PFSK-1 (cell line): Measurements from ENCODE around the gene ACTR10. TPM values are rescaled to one million over a fixed set of nuclear protein-coding genes. Genes with fewer than 3 reads are reported as not detected.
A peak's percentile ranks its signal among the peaks of the same experiment; 100 is the strongest.

Experiments used
- FOXP2 ChIP-seq: optimal IDR thresholded peaks from 2 replicates; pipeline ENCODE3; 2011; ENCODE audit warnings: borderline replicate concordance, control low read depth, inconsistent platforms; ENCODE audit not compliant: insufficient read depth; ENCODE audit errors: extremely low read length, extremely low read depth
- POLR2AphosphoS5 ChIP-seq: IDR thresholded peaks from 2 replicates; pipeline ENCODE4 v1.6.1; 2012; ENCODE audit warnings: low read depth, mild to moderate bottlenecking, control low read depth, low read length, moderate library complexity
- REST ChIP-seq, 2 experiments: IDR thresholded peaks; 2 replicates each; pipeline versions ENCODE4 v1.6.1 to v1.8.0; 2011 to 2012; ENCODE audit warnings: low read depth in 2 of 2, low read length in 2 of 2, control low read depth in 1 of 2, inconsistent platforms in 1 of 2, mild to moderate bottlenecking in 1 of 2, moderate library complexity in 1 of 2; ENCODE audit not compliant: insufficient read depth in 1 of 2
- SIN3A ChIP-seq: IDR thresholded peaks from 2 replicates; pipeline ENCODE4 v1.6.1; 2012; ENCODE audit warnings: mild to moderate bottlenecking, low read length, moderate library complexity, borderline replicate concordance; ENCODE audit not compliant: insufficient read depth
- TAF1 ChIP-seq: IDR thresholded peaks from 2 replicates; pipeline ENCODE4 v1.6.1; 2012; ENCODE audit warnings: low read length, control low read depth, borderline replicate concordance; ENCODE audit not compliant: insufficient read depth
- polyA plus RNA-seq: library from polyadenylated mRNA; unstranded; fragments of >200 nt; gene quantifications from one replicate; pipeline ENCODE4 v1.2.1, GENCODE V29; 2012; ENCODE audit warnings: low read depth, missing spikeins; ENCODE audit not compliant: insufficient read length

ACTR10 gene
- 15.1 TPM for polyA plus RNA-seq

GRCh38 chr14:58199726-58200479 lies at the start of gene ACTR10:
Gene ACTR10 (plus strand): TSS chr14:58200149. CDS start chr14:58200218, 69 bp downstream.
- TF ChIP-seq FOXP2 = peak; percentile 72
- TF ChIP-seq SIN3A = no peak
- TF ChIP-seq TAF1 = no peak
- peak; percentile 68 for TF ChIP-seq POLR2AphosphoS5
- TF ChIP-seq REST (IDR thresholded peaks at IDR 0.05; ENCODE audit: insufficient read depth in 1 of 2, low read depth in 2 of 2, low read length in 2 of 2) = no peak

GRCh38 chr14:58150243-58150805 lies 49.6 kb upstream of the ACTR10 start:
- TF ChIP-seq SIN3A (no peak), TAF1 (no peak), POLR2AphosphoS5 (no peak), FOXP2 (no peak), REST (IDR thresholded peaks at IDR 0.05; ENCODE audit: insufficient read depth in 1 of 2, low read depth in 2 of 2, low read length in 2 of 2) (no peak)

- TF ChIP-seq SIN3A (no peak), POLR2AphosphoS5 (no peak), TAF1 (no peak), REST (IDR thresholded peaks at IDR 0.05; ENCODE audit: insufficient read depth in 1 of 2, low read depth in 2 of 2, low read length in 2 of 2) (no peak), FOXP2 (no peak)
Observed at GRCh38 chr14:58151133-58152013, 48.6 kb upstream of the ACTR10 start.

- no peak for TF ChIP-seq POLR2AphosphoS5
- no peak for TF ChIP-seq TAF1
- TF ChIP-seq FOXP2 = no peak
- no peak for TF ChIP-seq SIN3A
- no peak for TF ChIP-seq REST (IDR thresholded peaks at IDR 0.05; ENCODE audit: insufficient read depth in 1 of 2, low read depth in 2 of 2, low read length in 2 of 2)
Observed at GRCh38 chr14:58152014-58152857, 47.7 kb upstream of the ACTR10 start, which contains the start of gene ARMH4. Gene ARMH4 (minus strand): TSS chr14:58152213. CDS start chr14:58139358, 12,855 bp downstream.
